ENCODE results near the gene MTUS2.
"Not testable (repeated sequence)": the region's sequence is repeated elsewhere in the genome, so short reads cannot be mapped to it uniquely, and the experiment has no call there.

MTUS2 gene

DNA sequence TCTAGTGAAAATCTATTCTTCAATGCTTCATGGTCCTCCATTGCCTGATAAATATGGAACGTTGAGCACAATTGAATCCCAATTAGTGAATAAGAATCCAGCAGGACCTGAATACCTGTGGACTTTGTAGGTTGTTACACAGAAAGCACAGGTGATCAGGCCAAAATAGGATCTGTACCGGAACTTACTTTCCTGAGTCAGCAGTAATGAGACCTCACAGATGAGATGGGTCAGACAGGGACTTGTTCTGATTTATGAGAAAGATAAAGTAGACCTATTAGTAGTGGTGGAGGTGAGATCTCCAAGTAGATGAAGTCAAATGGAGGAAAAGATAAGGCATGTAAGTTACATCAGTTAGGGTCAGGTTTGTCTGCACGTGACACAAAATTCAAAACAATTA is 351.1 kb downstream of the MTUS2 start:
- no peak for FAIRE-seq

DNA sequence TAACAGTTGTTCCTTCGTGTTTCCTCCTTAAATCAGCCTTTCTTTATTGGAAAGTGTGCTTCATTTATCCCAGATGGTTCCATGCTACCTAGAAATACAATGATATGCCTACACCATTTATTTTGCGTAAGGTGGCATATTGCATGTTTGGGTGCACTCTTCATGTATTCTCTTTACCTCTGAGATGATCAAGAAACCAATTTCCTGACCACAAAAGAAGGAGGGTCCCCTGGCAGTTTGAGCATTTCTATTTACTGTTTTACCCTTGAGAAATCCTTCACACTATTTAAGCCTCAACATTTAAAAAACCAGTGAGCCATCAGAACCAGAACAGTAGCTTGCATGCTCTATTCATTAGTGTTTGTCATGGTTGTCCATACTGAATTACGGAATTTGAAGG is 354.0 kb downstream of the MTUS2 start:
- no peak for FAIRE-seq

DNA sequence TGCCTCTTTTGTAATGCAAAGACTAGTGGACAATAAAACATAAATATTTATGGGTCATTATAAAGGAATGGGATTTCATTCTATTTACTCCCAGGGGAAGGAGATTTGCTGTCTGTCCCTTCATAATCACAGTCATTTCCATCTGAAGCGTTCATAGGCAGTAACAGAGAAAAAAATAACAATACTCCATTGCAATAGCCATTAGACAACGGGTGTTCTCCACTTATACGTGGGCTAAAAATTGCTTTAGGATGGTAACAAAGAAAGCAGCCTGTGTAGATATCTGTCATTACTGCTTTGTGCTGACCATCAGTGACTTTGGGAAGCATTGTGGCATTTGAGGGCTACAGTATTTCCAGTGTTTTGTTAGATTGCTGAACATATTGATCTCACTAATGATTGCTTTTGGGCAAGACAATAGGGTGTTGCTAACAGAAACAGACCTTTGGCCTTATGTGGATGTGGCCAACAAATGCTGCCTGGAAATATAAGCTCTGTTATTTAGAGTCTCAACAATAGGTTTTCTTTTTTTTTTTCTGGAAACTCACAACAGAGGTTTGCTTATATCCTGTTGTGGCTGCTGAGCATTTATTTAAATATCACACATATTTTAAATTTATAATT is 355.2 kb downstream of the MTUS2 start:
- no peak for FAIRE-seq

- FAIRE-seq: no peak
Measured at GRCh38 chr13:29180055-29180454, 359.9 kb downstream of the MTUS2 start.

DNA sequence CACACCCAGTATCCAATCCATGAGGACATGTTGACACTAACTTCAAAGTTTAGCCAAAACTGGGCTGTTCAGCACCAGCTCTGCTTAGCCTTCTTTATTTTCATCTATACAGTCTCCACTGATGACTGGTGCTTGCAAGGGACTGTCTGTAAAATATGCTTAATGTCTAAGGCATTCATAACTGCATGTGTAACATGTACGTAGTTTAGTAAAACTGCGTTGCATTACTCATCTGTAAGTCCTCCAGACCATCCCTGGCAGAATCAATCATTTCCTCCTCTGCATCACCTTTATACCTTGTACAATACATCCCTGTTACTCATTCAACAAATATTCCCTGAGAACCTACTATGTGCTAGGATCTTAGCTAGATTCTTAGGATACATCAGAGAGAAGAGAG is 362.1 kb downstream of the MTUS2 start:
- no peak for FAIRE-seq

DNA sequence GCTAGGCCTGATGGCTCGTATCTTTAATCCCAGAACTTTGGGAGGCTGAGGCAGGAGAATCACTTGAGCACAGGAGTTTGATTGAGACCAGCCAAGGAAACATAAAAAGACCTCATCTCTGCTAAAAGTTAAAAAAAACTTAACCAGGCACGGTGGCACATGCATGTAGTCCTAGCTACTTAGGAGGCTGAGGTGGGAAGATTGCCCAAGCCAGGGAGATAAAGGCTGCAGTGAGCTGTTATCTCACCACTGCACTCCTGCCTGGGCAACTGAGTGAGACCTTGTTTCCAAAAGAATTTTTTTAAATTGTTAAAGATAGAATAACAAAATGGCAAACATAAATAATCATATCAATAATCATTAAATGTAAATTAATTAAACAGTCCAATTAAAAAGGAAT is 365.8 kb downstream of the MTUS2 start:
- no peak for FAIRE-seq

DNA sequence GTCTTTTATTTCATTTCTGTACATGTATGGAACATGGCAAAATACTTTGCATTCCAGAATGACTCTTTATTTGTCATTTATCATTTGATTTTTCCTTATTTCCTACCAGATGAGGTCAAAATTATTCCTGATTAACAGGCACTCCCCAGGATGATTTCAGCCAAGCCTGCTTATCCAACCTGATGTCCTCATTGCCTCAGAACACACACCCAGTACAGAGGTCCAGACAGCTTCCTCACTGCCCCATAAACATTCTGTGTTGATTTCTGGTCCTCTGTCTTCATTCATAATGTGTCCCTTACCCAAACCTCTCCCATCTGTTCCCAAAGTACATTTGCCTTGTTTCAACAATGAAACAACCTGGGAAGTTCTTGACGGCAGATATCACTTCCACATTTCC is 367.4 kb downstream of the MTUS2 start:
- FAIRE-seq: no peak

- no peak for FAIRE-seq
Measured at GRCh38 chr13:29190298-29190697, 370.2 kb downstream of the MTUS2 start.

DNA sequence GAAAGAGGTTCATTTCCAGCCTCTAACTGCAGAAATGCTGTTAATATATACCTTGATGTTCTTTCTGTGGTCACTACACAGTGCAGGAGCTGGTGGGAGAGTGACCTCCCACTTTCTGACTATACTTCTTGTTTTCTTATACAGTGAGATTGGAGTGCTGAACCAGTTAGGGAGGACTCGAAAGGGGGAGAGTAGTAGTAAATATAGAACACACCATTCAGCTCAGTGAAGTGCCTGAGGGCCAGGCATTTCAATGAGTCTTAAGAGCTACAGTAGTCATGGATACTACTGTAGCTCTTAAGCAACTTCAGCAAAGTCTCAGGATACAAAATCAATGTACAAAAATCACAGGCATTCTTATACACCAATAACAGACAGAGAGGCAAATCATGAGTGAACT is 372.9 kb downstream of the MTUS2 start:
- no peak for FAIRE-seq

- FAIRE-seq: no peak
Measured at GRCh38 chr13:29195456-29195855, 375.3 kb downstream of the MTUS2 start.

GRCh38 chr13:29196409-29197074 is 376.4 kb downstream of the MTUS2 start:
- FAIRE-seq: no peak

DNA sequence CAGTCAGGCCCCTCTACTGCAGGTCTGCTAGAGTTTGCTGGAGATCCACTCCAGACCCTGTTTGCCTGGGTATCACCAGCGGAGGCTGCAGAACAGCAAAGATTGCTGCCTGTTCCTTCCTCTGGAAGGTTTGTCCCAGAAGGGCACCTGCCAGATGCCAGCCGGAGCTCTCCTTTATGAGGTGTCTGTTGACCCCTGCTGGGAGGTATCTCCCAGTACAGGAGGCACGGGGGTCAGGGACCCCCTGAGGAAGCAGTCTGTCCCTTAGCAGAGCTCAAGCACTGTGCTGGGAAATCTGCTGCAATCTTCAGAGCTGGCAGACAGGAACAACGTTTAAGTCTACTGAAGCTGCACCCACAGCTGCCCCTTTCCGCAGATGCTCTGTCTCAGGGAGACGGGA is 382.6 kb downstream of the MTUS2 start:
- FAIRE-seq: not testable (repeated sequence)

DNA sequence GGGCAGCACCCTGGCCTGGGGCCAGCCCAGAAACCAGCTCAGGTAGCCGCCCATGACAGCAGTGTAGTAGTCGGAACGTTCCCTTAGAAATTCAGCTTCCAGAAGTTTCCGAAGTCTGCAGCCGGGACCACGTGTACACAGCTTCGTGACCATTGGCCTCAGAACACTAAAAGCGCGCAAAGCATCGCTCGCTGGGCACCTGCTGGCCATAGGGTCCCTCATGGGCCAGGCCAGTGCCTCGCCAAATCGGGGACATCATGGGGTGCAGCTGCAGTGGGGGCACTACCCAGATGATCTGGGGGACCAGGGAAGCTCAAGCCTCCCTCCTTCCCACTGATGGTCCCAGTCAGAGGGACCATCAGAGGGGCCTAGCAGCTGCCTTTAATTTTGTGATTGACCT is 384.5 kb downstream of the MTUS2 start:
- no peak for FAIRE-seq

DNA sequence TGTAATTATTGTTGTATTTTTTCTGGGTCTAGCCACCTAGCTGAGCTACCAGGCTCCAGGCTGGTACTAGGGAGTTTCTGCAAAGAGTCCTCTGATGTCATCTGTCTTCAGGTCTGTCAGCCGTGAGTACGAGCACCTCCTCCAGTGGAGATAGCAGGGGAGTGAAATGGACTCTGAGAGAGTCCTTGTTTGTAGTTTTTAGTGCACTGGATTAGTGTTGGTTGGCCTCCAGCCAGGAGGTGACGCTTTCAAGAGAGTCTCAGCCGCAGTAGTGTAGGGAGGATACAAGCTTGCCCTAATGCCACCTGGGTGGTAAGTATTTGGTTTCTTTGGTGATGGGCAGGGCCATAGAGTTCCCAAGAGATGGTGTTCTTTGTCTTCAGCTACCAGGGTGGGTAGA is 390.5 kb downstream of the MTUS2 start:
- no peak for FAIRE-seq

- not testable (repeated sequence) for FAIRE-seq
Measured at GRCh38 chr13:29211162-29211561, 391.0 kb downstream of the MTUS2 start.

GRCh38 chr13:29222458-29222857 is 402.3 kb downstream of the MTUS2 start:
- FAIRE-seq: no peak

DNA sequence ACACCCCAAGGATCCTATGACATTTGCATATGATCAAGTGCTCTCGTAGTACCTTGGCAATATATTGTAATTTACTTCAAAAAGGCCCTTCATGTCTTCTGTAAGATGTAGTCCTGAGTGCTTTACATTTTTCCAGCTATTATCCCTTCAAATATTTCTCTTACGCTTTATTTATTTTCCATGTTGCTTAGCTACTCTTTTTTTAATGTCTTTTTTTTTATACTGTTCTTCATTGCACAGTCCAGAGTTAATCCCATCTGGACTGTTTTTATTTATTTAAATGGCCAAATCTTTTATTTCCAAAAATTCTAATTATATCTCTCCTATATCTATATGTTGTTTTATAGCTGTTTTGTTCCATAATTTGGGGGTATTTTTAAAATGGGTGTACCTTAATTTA is 404.1 kb downstream of the MTUS2 start:
- no peak for FAIRE-seq

DNA sequence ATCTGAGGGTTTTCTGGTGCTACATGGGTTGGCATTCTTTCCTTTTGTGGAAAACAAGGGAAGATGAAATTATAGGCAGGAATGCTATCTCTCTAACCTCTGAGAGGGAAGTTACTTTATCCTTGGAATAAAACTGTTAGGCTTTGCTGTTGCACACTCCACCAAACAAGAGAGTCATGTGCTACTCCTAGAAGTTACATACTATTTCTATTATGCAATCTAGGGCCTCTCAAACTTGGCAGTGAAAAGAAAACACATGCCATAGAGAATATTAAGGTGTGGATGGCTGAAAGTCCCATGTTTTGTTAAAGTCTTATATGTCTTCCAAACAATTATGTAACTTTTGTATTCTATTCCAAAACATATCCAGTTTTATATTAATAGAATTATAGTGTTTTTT is 407.4 kb downstream of the MTUS2 start:
- no peak for FAIRE-seq

DNA sequence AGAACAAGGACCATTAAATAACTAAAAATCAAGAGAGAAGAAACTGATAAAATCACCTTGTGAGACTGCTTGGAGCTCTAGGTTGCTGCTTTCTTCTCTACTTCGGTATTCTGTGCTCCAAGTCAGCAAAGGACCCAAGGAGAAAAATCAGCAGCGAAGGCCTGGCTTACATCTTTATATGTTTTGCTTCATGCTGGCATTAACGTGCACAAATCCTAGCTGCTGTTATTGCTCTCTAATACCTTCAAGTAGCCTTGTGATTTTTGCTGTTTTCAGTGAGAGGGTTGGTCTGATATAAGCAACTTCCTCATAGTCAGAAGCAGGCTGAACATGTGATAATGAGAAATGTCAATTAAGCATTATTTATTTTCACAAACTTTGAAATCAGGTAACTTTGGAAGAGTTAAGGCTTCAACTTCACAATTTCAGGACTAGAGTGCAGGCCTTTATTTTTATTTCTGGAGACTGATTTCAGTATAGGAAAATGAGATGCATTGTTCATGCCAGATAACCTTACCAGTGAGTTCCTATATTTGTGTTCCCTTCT is 410.2 kb downstream of the MTUS2 start:
- no peak for FAIRE-seq

DNA sequence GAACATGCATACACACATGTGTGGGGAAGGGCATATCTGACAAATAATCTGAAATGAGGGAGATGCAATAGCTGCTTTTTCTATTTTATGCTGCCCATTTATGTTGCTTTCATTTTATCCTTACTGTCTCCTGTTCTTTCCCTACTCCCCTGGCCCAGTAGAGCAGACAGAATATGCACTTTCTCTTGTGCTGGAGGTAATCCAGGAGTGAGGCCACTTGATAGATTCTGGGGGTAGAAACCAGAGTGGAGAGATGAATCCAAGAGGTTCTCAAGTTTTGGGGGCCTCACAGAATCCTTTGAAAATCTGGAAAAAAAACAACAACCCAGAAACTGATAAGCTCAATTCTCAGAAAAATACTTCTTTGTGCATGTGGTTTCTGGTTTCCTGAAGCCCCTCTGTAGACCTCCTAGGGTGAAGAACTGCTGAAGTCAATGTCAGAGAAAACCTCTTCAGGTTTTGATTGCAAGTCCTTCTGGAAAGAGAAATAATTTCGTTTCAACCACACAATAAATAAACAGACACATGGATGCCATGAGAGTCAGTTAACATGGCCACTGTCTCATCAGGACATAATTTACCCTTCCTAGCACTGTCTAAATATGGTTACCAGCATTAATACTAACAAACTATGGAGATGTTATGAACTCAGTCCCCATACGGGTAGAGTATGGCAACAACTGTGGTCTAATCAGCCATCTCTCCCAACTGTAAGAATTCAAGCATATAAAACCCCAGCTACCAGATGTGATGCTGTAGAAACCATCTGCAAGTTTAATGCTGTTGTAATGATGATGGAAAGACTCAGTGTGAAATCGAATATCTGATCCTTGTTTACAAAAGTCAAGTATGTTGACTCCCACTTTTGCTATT is 419.8 kb downstream of the MTUS2 start:
- FAIRE-seq: no peak

- no peak for FAIRE-seq
Measured at GRCh38 chr13:29254626-29255370, 434.7 kb downstream of the MTUS2 start.

DNA sequence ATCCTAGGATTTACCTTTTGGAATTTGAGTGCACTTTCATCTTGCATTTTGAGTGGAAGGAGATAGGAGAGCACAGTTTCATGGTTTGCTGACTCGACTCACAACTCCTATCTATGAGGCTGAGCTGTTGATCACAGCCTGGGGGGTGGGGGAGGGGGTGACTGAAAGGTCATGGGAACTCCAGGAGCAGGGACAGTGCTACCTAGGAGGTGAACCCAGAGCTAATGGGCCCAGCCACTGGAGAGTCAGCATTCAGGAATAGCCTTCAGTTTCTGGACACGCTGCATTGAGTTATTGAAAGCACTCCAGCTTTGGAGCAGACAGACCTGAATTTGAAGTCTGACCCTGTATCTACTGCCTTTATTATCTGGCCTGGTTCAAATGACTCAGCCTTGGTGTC is 435.4 kb downstream of the MTUS2 start:
- FAIRE-seq: no peak

DNA sequence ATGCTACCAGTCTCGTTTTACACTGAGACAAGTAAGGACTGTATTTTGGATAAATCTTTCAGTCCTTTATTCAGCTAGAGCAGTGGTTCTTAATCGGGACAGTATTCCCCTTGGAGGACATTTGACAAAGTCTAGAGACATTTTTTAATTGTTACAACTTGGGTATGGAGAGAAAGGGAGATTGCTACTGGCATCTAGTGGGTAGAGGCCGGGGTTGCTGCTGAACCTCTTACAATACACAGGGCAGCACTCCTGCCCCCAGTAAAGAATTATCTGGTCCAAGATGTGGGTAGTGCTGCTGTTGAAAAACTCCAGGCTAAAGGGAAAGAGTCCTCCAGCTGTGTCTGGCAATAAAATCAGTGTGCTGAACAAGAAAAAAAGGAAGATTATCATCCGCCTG is 440.5 kb downstream of the MTUS2 start:
- no peak for FAIRE-seq

Measured in colon (tissue), 2 donors.